Endometrium (tissue), 2 donors: ENCODE results near the gene SAFB2.

Experiments
- FAIRE-seq: peaks from 2 replicates; lab custom pipeline; 2012; peaks lifted over from hg19 to GRCh38; lab: Jason Lieb, UNC
- donor health status: control.
- donor health status: control.

The SAFB2 gene

DNA sequence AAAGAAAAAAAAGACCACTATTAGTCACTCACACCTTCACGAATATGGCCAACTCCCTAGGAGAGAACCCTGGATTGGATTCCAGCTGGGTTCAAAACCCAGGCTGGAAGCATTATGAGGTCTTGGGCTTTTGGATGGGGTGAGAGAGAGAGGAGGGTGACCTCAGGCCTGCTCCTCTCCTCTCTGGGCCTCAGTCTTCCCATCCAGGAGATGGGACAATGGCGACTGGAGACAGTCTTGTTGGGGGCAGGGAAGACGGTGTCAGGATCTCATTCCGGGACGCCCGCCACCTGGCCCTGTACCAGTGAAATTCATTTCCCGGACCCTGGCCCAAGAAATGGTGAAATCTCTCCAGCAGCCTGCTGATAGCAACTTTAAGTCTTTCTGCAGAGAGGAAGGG lies 81.1 kb downstream of the SAFB2 start:
- no peak for FAIRE-seq

DNA sequence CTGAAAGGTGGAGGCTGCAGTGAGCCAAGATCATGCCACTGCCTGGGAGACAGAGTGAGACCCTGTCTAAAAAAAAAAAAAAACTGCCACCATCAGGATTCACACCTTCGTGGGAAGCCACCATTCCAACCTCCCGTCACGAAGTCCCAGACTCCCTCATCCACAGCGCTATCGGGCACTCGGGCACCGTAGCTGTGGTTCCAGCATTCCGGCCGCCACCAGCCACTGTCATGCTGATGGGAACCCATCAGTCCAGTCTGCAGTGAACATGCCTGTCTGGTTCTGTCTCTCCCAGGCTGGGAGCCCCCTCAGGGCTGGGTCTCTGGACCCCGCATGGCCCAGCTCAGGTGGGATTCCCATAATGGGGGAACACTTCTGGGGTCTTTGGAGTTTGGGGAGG lies 82.4 kb downstream of the SAFB2 start:
- FAIRE-seq: no peak

DNA sequence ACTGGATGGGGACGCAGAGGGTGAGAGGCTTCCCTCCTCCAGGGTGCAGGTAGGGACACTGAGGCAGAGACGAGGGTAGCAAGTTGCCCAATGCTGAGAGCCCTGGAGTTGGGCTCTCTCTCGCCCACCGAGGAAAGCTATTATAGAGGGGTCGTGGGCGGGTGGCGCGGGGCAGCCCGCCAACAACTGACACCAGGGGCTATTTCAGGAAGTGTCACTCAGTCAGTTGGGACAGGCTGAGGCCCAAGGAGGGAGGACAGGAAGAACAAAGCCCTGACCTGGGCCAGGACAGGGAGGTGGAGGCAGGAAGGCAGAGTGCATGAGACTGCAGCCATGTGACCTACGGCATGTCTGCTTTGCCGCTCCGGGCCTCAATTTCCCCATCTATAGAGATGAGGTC lies 84.7 kb downstream of the SAFB2 start:
- no peak for FAIRE-seq
